ENCODE data around the gene RGSL1. TPM values are rescaled to one million over a fixed set of nuclear protein-coding genes. Genes with fewer than 3 reads are reported as not detected.

RGSL1 gene
- total and polyA plus RNA-seq, 2 donors (not counting 1 experiment from before 2014, with no cell fraction given): not detected

DNA sequence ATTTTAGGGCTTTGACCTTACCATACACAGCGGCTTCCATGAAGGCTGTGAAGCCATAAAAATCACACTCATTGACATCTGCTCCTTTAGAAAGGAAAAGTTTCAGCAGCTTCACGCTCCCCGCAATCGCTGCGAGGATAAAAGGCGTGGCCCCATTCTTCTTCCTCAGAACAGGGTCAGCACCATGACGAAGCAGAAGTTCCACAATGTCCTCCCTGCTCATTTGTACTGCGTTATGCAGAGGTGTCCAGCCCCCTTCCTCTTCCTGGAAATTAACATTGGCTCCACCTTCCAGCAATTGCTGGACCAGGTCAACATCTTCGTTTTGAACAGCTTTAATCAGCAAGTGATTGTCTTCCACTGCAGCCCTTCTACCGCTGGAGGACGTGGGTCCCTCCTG lies 136.4 kb downstream of the RGSL1 start:
- Histone ChIP-seq H3K27me3 (ENCODE audit: control insufficient read depth, insufficient read depth, low read length) (no peaks in the 10 kb centered on the region), H3K27ac (ENCODE audit: insufficient read depth, low read length) (no peak overlapping the region), H3K36me3 (ENCODE audit: control insufficient read depth, insufficient read depth, low read length) (no peaks in the 10 kb centered on the region), H4K20me1 (ENCODE audit: control insufficient read depth, extremely low read depth, insufficient read depth, low read length) (no peaks in the 10 kb centered on the region), H2AFZ (ENCODE audit: low read length) (no peak overlapping the region), H3K4me1 (ENCODE audit: control insufficient read depth, extremely low read depth, insufficient read depth, low read length) (peaks cover 2% of the 10 kb centered on the region), H3K9ac (ENCODE audit: insufficient read depth, low read length) (no peak overlapping the region), H3K4me3 (replicated peaks in 1 of 4; ENCODE audit: control extremely low read depth in 1 of 4, insufficient read depth in 1 of 4, low read depth in 3 of 4, low read length in 4 of 4) (no peak overlapping the region), H3K4me2 (ENCODE audit: extremely low read depth, insufficient read depth, low read length) (no peak overlapping the region), H3K79me2 (ENCODE audit: control insufficient read depth, insufficient read depth, low read length) (no peaks in the 10 kb centered on the region), H3K9me3 (ENCODE audit: control insufficient read depth, insufficient read depth, low read depth, low read length) (no peaks in the 10 kb centered on the region)
- no peak for TF ChIP-seq EZH2 (IDR thresholded peaks at IDR 0.05; ENCODE audit: low read length, missing control alignments)
- TF ChIP-seq, protein P1, sequence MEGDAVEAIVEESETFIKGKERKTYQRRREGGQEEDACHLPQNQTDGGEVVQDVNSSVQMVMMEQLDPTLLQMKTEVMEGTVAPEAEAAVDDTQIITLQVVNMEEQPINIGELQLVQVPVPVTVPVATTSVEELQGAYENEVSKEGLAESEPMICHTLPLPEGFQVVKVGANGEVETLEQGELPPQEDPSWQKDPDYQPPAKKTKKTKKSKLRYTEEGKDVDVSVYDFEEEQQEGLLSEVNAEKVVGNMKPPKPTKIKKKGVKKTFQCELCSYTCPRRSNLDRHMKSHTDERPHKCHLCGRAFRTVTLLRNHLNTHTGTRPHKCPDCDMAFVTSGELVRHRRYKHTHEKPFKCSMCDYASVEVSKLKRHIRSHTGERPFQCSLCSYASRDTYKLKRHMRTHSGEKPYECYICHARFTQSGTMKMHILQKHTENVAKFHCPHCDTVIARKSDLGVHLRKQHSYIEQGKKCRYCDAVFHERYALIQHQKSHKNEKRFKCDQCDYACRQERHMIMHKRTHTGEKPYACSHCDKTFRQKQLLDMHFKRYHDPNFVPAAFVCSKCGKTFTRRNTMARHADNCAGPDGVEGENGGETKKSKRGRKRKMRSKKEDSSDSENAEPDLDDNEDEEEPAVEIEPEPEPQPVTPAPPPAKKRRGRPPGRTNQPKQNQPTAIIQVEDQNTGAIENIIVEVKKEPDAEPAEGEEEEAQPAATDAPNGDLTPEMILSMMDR (conservative IDR thresholded peaks at IDR 0.05 in 1 of 2, IDR thresholded peaks at IDR 0.05 in 1 of 2; ENCODE audit: low read depth in 1 of 2, low read length in 2 of 2): no peak
- DNase-seq (ENCODE audit: low read depth in 2 of 2): no peak

- TF ChIP-seq, protein P1 (conservative IDR thresholded peaks at IDR 0.05 in 1 of 2, IDR thresholded peaks at IDR 0.05 in 1 of 2; ENCODE audit: low read depth in 1 of 2, low read length in 2 of 2): no peak
- TF ChIP-seq EZH2 (IDR thresholded peaks at IDR 0.05; ENCODE audit: low read length, missing control alignments): no peak
- Histone ChIP-seq H3K36me3 (ENCODE audit: control insufficient read depth, insufficient read depth, low read length) (no peaks in the 10 kb centered on the region), H3K27ac (ENCODE audit: insufficient read depth, low read length) (no peak overlapping the region), H3K79me2 (ENCODE audit: control insufficient read depth, insufficient read depth, low read length) (no peaks in the 10 kb centered on the region), H3K4me1 (ENCODE audit: control insufficient read depth, extremely low read depth, insufficient read depth, low read length) (peaks cover 2% of the 10 kb centered on the region), H3K4me3 (replicated peaks in 1 of 4; ENCODE audit: control extremely low read depth in 1 of 4, insufficient read depth in 1 of 4, low read depth in 3 of 4, low read length in 4 of 4) (no peak overlapping the region), H2AFZ (ENCODE audit: low read length) (no peak overlapping the region), H3K9me3 (ENCODE audit: control insufficient read depth, insufficient read depth, low read depth, low read length) (no peaks in the 10 kb centered on the region), H3K27me3 (ENCODE audit: control insufficient read depth, insufficient read depth, low read length) (no peaks in the 10 kb centered on the region), H4K20me1 (ENCODE audit: control insufficient read depth, extremely low read depth, insufficient read depth, low read length) (no peaks in the 10 kb centered on the region), H3K4me2 (ENCODE audit: extremely low read depth, insufficient read depth, low read length) (no peak overlapping the region), H3K9ac (ENCODE audit: insufficient read depth, low read length) (no peak overlapping the region)
- DNase-seq (ENCODE audit: low read depth in 2 of 2): no peak
Observed at GRCh38 chr1:182587093-182587492, 137.1 kb downstream of the RGSL1 start.

DNA sequence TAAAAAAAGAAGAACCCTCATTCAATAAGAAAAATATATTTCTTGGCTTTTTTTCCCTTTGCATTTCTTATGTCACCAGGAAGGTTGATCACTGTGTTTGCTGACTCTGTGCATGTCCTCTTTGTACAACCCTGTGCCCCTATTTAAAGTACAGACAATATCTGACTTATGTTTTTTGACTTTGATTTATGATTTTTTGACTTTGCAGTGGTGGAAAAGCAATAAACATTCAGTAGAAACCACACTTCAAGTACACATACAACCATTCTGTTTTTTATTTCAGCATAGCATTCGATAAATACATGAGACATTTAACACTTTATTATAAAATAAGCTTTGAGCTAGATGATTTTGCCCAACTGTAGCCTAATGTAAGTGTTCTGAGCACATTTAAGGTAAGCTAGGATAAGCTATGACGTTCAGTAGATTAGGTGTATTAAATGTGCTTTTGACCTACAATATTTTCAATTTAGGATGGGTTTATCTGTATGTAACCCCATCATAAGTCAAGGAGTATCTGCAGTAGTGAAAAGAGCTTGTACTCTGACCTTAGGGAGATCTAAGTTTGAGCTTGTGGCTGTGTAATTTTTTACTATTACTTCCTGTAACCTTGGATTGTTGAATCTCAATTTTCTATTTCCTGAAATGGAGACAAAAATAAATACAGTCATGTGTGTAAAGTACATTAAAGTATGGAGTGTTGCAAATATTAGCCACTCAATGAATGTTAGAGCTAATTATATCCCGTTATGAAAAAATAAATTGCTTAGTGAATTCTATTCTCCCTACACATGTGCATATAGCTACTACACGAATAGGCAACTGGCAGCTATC lies 137.9 kb downstream of the RGSL1 start:
- TF ChIP-seq, protein P1 (conservative IDR thresholded peaks at IDR 0.05 in 1 of 2, IDR thresholded peaks at IDR 0.05 in 1 of 2; ENCODE audit: low read depth in 1 of 2, low read length in 2 of 2): no peak
- no peak for TF ChIP-seq EZH2 (IDR thresholded peaks at IDR 0.05; ENCODE audit: low read length, missing control alignments)
- H3K4me2 ChIP-seq (ENCODE audit: extremely low read depth, insufficient read depth, low read length): peak overlapping the region; percentile 76

More for the DNA sequence above, 137.9 kb downstream of the RGSL1 start:
- no peak for DNase-seq (ENCODE audit: low read depth in 2 of 2)
- Histone ChIP-seq H3K79me2 (ENCODE audit: control insufficient read depth, insufficient read depth, low read length) (no peaks in the 10 kb centered on the region), H3K4me1 (ENCODE audit: control insufficient read depth, extremely low read depth, insufficient read depth, low read length) (peaks cover 2% of the 10 kb centered on the region), H4K20me1 (ENCODE audit: control insufficient read depth, extremely low read depth, insufficient read depth, low read length) (no peaks in the 10 kb centered on the region), H3K27me3 (ENCODE audit: control insufficient read depth, insufficient read depth, low read length) (no peaks in the 10 kb centered on the region), H3K27ac (ENCODE audit: insufficient read depth, low read length) (peak overlapping the region; percentile 86), H2AFZ (ENCODE audit: low read length) (peak overlapping the region; percentile 93), H3K9ac (ENCODE audit: insufficient read depth, low read length) (peak overlapping the region; percentile 74), H3K4me3 (replicated peaks in 1 of 4; ENCODE audit: control extremely low read depth in 1 of 4, insufficient read depth in 1 of 4, low read depth in 3 of 4, low read length in 4 of 4) (peak overlapping the region; percentile 69 to 98 (median 78)), H3K9me3 (ENCODE audit: control insufficient read depth, insufficient read depth, low read depth, low read length) (no peaks in the 10 kb centered on the region), H3K36me3 (ENCODE audit: control insufficient read depth, insufficient read depth, low read length) (no peaks in the 10 kb centered on the region)

Measured in fibroblast of lung (primary cell).